GM20431 (cell line): ENCODE results near the gene TEKT2.

ENCODE experiments used
- in situ Hi-C: fragments of 300-500 bp; cut with MseI, MboI; formaldehyde crosslinking; loops from one replicate; pipeline ENCODE4 v1.15.0; 2020; ENCODE audit warnings: low sequenced_read_pairs; ENCODE audit not compliant: unreplicated experiment

Gene TEKT2

DNA sequence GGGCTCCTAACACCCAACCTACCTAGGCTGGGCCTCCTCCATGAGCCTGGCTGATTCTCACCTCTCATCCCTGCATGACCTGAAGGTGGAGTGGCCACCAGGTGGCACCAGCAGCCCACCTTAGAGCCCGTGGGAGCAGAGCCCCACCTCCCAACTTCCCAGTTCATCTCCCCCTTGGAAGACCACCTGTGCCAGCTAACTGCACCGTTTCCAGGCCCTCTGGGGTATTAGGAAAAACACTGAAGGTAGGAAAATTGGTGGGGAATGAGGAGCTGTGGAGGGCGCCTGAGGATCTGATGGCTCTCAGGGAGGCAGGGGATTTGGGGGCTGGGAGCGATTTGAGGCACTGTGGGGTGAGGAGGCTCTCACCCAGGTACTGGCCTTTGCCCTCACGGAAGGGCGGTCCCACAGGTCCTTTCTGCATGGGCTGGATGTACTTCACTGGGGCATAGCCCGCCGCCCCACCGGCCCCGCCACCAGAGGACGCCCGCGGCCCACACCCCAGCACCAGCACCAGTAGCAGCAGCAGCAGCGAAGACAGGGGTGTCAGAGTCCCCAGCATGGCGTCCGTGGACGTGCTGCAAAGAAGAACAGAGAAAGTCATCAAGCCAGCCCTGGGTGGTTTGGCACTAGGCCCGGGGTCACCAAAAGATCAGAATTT, 15.9 kb downstream of the TEKT2 start:
- in situ Hi-C loops: no loop called here

DNA sequence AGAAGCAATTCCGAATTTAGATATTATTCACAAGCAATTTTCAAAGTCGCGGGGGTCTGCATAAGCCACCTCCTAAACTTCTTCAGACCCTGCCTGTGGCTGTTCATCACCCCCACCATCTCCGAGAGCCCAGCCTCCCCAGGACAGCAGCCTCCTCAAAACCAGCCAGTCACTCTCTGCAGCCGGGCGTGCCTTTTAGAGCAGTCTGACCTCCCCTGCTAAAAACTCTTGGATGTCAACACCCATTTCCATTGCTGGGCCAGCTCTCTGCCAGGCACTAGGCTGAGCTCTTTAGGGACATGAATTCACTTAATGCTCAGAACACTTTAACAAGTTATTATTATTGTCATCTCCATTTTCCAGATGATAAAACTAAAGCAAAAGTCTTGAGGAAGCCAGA, 16.5 kb downstream of the TEKT2 start:
- in situ Hi-C loops: no loop called here

DNA sequence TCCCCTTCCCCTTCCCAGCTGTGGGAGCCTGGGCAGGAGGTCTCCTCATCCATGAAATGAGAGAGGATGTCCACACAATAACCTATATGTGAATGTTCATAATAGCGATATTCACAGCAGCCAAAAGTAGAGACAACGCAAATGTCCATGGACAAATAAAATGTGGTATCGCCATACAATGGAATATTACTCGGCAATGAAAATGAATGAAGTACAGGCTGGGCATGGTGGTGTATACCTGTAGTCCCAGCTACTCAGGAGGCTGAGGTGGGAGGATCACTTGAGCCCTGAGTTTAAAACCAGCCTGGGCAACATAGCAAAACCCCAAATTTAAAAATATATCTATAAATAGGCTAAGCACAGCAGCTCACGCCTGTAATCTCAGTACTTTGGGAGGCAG, 17.7 kb downstream of the TEKT2 start:
- in situ Hi-C loops: no loop called here

DNA sequence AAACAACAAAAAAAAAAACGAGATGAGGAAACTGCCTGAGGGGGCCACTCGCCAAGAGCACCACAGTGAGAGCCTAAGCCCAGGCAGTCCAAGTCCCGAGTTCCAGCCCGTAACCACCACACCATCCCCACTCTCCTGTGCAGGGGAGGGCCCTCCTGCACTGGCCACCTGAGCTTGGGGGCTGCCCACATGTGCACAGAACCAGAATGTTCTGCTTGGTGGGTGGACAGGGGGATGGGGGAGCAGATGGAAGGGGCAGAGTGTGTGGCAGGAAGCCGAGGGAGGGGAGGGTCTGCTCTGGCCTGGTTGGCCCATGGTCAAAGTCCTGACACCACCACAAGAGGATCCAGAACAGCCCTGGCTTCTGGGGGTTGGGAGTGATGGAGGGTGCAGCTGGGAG, 22.4 kb downstream of the TEKT2 start:
- in situ Hi-C loops: no loop called here

DNA sequence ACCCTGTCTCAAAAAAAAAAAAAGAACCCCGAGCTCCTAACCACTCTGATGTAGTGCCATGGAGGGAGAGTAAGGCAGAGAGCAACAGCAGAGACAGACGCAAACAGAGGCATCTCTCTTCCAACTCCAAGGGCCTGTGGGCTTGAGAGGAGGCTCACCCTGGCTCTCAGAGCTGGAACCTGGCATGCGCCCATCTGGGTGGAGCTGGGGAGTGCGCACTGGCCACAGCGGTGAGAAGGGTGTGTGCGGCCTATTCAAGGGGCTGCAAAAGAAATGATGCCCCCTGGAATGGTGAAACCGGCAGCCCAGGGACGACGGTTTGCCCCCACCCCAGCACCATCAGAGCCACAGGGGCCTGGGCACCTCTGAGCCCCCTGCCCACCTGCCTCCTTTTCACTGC, 23.5 kb downstream of the TEKT2 start:
- in situ Hi-C loops: no loop called here

DNA sequence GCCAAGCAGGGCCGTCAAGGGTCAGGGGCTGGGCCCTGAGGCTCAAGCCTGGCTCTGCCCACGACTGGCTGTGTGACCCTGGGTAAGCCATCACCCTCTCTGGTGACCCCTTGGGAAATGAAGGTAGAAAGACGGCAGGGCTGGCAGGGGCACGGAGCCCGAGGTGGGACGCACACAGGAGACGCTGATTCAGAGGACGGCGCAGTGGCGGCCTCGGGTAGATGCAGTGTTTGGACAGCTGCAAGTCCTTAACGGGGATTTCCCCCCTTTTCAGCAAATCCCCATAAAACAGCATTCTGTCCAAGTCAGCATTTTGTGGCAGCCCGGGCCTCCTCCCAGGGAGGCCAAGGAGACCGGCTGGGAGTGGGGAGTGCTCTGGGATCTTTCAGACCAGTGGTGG, 24.4 kb downstream of the TEKT2 start:
- in situ Hi-C loops: no loop called here

DNA sequence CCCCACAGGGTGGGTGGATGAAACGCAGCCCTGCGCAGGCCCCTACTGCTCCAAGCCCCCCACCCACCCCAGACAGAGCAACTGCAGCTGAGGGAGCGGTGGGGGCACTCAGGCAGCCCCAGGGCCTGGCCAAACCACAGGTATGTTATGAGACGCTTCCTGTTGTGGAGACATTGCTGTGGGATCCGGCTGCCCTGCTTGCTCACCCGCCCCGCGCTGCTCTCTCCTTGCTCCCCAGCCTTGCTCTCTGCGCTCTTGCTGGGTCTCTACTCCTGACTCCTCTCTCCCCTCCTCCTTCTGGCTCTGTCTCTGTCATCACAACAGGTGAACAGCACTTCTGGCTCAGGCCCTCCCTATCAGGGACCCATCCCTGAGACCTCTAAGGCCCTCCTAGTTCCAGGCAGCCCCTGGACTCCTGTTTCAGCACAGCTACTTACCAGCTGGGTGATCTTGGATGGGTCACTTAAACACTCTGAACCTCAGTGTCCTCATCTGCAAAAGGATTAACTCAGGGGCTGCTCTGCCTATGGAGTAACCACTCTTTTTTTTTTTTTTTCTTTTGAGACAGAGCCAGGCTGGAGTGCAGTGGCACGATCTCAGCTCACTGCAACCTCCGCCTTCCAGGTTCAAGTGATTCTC, 25.3 kb downstream of the TEKT2 start:
- in situ Hi-C loops: no loop called here

DNA sequence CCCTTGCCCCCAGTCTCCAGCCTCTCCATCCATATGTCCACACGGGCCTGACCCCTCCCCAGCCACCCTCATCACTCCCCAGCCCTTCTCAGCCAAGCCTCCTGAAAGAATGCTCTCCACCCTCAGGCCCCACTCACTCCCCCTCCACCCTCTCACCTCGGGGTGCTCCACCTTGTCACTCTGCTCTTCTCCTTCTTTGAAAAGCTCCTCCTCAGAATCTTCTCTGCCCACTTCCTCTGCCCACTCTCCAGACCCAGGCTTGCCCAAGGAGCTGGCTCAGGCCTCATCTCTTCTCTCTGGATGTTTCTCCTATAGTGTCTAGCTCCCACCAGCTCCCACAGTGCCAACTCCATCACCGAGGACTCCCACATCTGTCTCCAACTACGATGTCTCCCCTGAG, 27.3 kb downstream of the TEKT2 start:
- in situ Hi-C loops: no loop called here

DNA sequence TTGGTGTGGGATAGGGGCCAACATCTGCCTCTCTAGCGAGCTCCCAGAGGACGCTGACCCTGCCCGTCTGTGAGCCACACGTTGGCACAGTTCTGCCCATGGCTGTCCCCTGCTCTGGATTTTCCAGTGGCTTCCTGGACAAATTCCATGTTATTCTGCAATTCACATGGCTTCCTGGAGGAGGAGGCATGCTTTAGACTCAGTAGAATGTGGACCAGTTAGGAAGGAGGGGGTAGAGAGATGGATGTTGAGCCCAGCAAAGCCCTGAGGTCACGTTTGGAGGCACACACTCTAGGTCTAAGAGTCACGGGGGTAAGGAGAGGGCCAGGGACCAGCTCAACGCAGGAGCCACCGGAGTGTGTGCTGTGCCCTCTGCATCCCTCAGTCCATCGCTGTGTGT, 28.9 kb downstream of the TEKT2 start:
- in situ Hi-C loops: no loop called here

DNA sequence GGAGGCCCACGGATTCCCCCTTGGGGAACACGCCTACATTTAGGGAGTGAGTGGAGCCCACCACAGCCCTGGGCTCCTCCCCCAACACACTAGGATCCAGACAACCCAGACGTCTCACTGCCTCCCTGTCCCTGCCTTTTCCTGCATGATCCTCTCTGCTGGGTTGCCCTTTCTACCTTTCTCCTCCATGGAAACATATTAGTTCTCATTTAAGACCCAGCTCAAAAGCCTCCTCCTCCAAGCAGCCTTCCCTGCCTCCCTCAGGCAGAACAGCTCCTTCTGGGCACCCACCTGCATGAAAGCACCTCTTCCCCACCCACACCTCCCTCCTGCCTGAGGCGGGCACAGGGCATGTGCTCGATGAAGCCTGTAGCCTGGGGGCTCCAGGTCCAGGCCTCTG, 30.5 kb downstream of the TEKT2 start:
- in situ Hi-C loops: no loop called here

DNA sequence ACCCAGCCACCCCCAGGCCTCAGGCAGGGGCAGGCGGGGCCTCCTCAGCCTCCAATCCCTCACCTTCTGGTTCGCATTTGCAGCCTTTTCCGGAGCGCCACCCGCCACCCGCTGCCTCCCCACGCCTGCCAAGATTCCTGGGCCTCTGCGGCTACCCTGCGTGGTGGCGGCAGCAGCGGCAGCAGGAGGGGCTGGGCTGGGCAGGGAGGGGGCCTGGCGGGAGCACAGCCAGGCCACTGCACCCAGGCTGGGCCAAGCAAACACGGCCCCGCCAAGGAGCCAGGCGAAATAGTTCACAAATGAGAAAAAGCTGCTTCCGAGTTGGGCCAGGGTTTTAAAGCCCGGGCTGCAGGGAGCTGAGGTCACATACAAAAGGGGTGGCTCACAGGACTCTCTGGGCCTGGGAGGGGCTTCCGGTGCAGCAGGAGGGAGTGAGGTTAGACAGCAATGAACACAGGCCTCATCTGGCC, 31.3 kb downstream of the TEKT2 start:
- in situ Hi-C loops: no loop called here

DNA sequence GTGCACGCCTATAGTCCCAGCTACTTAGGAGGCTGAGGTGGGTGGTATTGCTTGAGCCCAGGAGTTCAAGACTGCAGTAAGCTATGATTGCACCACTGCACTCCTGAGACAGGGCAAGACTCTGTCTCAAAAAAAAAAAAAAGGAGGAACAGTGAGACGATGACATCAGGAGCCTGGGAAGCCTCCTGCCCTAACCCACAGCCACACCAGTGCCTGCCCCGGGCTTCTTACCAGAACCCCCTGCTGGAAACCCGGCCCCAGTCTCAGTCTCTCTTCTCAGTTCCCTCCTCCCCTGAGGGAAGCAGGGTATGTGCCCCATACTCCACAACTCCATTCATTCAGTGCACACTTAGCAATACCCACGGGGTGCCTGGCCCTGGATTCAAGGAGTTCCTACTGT, 32.0 kb downstream of the TEKT2 start:
- in situ Hi-C loops: no loop called here

DNA sequence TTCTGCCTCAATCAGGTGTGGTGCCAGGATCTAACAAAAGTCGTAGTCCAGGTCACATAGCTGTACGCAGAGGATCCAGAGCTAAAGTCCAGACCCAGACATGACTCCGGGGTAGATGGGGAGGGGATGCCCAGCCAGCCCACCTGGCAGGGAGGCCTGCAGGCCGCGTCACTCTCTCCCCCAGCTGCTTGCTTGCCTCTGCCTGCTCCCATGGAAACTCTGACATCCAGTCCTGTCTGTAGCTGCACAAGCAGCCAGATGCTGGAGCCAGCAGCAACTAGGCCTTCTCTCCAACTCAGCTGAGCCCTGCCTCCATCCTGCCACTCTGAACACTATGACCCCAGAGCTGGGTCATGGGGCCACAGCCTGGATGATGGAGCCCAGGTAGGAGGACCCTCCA, 33.0 kb downstream of the TEKT2 start:
- in situ Hi-C loops: no loop called here

DNA sequence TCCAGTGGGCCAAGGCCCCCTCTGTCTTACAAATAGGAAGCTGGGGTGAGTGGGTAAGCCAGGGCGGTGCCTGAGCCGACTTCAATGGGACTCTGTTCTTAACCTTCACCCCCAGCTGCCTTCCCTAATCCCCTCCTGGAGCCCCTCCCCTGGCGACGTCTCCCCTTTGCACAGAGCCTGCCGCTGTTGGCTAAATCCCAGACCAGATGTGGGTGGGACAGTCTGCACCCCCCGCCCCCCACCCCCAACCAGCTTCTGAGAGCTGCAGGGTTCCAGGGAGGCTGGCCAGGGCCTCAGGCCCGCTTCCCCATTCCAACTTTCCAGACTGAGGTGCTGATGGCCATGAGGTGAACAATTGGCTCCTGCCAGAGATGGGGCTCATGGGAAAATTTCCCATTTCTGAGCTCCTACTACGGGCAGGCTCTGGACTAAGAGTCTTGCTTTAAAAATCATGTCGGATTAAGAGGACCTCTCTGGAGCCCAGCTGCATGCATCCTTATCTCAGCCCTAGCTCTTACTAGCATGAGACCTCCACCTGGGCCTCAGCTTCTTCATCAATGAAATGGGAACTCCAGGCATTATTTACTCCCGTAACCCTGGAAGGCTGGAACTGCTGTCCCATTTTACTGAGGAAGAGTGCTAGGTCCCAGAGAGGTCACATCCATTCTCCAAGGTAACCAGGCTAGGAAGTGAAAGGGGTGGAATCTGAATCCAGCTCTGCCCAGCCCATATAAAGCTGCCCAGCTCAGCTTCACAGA, 34.7 kb downstream of the TEKT2 start:
- in situ Hi-C loops: no loop called here

DNA sequence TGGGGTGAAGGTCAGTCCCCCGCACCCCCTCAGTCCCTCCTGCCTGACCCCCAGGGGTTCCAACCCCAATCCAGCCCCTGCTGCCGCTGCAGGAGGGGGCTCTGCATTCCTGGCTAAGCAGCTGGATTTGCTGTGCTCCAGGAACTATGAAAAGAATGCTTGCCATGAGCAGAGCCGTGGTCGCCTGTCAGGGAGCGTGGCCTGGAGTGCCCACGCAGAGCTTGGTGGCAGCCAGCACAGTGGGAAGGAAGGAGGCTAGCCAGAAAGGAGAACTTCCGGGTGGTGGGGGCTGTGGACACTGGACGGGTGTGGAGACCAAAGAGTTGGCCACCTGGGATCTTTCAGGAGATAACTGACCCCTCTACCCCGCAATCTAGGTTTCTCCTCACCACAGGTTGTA, 35.6 kb downstream of the TEKT2 start:
- in situ Hi-C loops: no loop called here

DNA sequence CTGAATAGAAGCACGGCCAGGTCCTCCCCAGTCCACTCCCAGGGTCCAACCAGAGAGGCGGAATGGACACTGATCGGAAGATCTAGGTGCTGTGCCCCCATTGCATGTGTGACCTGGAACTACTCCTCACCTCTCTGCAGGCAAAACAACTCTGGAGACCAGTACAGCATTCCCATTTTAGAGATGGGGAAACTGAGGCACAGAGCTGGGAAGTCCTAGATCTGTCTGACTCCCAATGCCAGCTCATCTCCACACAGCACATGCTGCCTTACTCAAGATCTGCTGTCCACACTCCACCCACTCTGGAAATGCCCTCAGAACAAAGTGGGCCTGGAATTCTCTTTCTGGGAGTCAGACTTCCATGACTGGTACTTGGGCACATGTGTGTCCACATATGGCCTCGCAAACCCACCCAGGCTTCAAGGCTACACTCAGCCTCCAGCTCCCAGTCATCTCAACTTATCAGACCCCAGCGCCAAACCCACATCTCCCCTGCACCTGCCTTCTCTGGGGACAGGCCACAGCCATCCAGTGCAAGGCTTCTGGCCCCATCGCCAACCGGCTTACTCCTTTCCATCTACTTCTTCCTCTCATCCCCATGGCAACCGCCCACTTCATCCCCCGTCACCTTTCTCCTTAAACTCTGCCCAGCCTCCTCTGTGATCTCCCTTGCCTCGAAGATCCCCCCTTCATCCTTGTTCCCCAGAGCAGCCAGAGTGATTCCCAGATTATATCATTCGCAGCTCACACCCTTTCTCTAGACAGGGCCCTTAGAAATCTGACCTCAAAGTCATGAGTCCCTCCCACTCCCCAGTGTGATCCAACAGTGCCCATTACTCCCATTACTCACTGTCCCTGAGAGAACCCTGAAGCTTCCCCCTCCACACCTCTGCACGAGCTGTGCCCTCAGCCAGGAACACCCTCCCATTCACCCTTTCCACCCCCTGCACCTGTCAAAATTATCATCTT, 38.5 kb downstream of the TEKT2 start:
- in situ Hi-C loops: no loop called here

DNA sequence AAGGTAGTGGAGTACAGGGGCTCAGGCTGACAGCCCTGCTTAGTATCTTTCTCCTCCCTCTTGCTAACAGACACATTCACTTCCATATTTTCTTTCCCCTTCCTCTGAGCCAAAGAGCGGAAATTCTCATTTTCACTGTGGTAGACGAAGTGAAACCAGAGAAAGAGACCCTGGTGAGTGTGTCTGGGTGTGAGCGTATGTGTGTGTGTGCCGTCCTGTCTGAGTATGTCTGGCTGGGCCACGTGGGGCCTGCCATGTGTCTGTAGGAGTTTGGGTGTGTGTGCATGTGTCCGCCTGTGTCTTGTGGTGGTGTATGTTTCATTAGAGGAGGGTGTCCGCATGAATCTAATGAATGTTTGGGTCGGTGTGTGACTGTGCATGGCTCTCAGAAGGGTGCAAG, 39.5 kb downstream of the TEKT2 start:
- in situ Hi-C loops: no loop called here

DNA sequence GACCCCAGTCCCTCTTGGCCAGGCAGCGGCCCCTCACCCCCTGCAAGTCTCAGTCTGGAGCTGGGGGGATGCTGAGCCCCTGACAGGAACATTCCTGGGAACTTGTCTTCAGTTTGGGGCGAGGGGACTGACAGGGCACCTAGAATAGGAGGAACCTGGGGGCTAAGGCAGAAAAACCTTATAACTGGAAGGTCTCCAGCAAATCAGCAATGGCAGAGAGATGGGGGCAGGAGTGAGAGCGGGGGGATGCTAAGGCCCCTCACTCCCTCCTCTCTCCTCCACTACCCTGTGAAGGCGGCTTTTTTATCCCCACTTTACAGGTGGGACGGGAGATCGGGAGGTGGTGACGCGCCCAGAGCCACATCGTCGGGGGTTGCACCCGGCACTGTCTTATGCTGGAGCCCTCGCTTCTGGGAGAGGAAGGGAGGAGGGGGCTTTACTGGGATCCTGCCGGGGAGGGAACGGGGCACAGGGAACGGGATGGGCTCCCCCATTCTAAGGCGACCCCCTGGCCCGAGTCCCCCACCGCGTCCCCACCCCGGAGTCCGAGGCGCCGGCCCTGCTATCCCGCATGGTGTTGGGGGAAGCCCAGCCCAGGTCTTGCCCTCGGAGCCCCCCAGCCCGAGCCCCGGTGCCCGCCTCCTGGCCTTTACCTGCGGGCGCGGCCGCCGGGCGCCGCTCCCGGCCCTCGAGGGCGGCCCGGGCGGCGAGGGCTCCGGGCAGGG, 40.7 kb downstream of the TEKT2 start:
- in situ Hi-C loops: no loop called here

DNA sequence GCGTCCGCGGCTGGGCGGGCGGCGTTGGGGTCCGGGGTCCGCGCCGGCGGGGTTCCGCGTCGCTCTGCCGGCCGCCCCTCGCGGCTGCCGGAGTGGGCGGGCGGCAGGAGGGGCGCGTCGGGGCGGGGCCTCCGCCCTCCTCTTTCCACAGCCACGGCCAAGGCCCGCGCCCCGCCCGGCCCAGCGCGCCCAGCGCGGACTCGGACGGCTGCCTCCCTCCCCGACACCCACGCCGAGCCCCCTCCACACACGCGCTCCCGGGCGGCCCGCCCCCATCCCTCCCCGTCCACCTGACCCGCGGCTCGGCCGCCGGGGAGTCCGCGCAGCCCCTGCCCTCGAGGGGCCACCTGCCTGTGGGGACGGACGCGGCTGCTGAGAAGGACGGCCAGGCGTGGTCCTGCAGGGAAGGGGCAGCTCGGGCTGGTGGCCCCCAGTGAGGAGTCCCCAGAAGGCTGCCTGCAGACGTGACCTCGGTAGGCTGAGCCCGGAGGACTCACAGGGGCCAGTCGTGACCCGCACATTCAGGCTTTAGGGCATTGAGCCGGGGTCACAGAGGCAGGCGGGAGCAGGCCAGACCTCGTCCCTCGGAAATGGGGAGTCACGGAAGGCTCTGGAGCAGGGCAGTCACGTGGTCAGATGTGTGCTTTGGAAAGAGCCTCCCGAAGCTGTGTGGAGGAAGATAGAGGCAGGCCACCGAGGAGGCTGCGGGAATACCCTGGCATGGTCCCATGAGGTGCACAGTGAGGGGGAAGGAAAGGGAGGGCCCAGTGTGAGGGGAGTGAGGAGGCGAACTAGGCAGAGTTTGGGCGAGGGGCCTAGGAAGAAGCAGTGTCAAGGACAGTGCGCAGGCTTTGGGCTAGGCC, 41.5 kb downstream of the TEKT2 start, which contains the start of gene COL8A2:
COL8A2 (minus strand) TSS at position 94 of the 863 bp plus-strand sequence. CDS start 24,980 bp downstream, outside the sequence.
- in situ Hi-C loops: no loop called here
